DMS114 treated with DMSO at 0.1 percent for 48 hours (cell line): ENCODE results near the gene PRDM5.
"Not testable (repeated sequence)": the region's sequence is repeated elsewhere in the genome, so short reads cannot be mapped to it uniquely, and the experiment has no call there.

Experiments used
- DNase-seq: peaks from one replicate; lab custom pipeline; 2025; ENCODE audit not compliant: unreplicated experiment; lab: John Stamatoyannopoulos, UW

PRDM5 gene

GRCh38 chr4:120760047-120760446, 162.5 kb downstream of the PRDM5 start:
- no peak for DNase-seq

- DNase-seq: no peak
Observed at GRCh38 chr4:120755864-120756263, 166.7 kb downstream of the PRDM5 start.

- no peak for DNase-seq
Observed at GRCh38 chr4:120754590-120754989, 167.9 kb downstream of the PRDM5 start.

GRCh38 chr4:120753854-120754253, 168.7 kb downstream of the PRDM5 start:
- DNase-seq: no peak

- DNase-seq: no peak
Observed at GRCh38 chr4:120750152-120750525, 172.4 kb downstream of the PRDM5 start.

GRCh38 chr4:120749445-120750151, 172.9 kb downstream of the PRDM5 start:
- DNase-seq: no peak

GRCh38 chr4:120741636-120742035, 180.9 kb downstream of the PRDM5 start:
- DNase-seq: not testable (repeated sequence)

GRCh38 chr4:120736312-120736711, 186.2 kb downstream of the PRDM5 start:
- no peak for DNase-seq

- DNase-seq: no peak
Observed at GRCh38 chr4:120733968-120734367, 188.6 kb downstream of the PRDM5 start.

GRCh38 chr4:120733054-120733453, 189.5 kb downstream of the PRDM5 start:
- no peak for DNase-seq

- no peak for DNase-seq
Observed at GRCh38 chr4:120731561-120731960, 191.0 kb downstream of the PRDM5 start.

- no peak for DNase-seq
Observed at GRCh38 chr4:120730777-120731320, 191.7 kb downstream of the PRDM5 start.

- DNase-seq: no peak
Observed at GRCh38 chr4:120728892-120729675, 193.4 kb downstream of the PRDM5 start.

- no peak for DNase-seq
Observed at GRCh38 chr4:120725639-120726580, 196.6 kb downstream of the PRDM5 start.

- DNase-seq: no peak
Observed at GRCh38 chr4:120724656-120725055, 197.9 kb downstream of the PRDM5 start.

- no peak for DNase-seq
Observed at GRCh38 chr4:120723986-120724385, 198.5 kb downstream of the PRDM5 start.

GRCh38 chr4:120723105-120723504, 199.4 kb downstream of the PRDM5 start:
- no peak for DNase-seq

- DNase-seq: no peak
Observed at GRCh38 chr4:120722655-120723054, 199.9 kb downstream of the PRDM5 start.

- DNase-seq: no peak
Observed at GRCh38 chr4:120720354-120720934, 202.1 kb downstream of the PRDM5 start.

GRCh38 chr4:120718979-120719566, 203.5 kb downstream of the PRDM5 start:
- DNase-seq: peak; percentile 25
